ENCODE results near the gene MYO16. TPM values are rescaled to one million over a fixed set of nuclear protein-coding genes. Genes with fewer than 3 reads are reported as not detected.
"Not testable (repeated sequence)": the region's sequence is repeated elsewhere in the genome, so short reads cannot be mapped to it uniquely, and the experiment has no call there.

MYO16 gene
- total RNA-seq, 1 donor from 2014 or later, result not detected

DNA sequence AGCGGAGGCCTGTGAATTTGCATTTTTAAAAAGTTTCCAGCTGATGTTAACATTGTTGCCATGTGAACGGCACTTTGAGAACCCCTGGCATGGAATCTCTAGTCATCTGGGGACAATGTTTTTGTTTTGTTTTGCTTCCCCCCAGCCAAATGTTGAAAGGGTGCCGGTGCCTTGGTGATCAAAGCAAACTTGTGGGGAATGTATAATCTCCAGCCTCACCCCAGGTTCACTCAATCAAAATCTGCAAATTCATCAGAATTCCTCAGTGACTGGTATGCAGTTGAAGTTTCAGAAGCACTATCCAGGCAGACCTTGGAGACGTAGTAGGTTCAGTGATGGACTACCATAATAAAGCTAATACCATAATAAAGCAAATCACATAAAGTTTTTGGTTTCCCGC is 428.7 kb downstream of the MYO16 start:
- DNase-seq (ENCODE audit: low spot score), result no peak

DNA sequence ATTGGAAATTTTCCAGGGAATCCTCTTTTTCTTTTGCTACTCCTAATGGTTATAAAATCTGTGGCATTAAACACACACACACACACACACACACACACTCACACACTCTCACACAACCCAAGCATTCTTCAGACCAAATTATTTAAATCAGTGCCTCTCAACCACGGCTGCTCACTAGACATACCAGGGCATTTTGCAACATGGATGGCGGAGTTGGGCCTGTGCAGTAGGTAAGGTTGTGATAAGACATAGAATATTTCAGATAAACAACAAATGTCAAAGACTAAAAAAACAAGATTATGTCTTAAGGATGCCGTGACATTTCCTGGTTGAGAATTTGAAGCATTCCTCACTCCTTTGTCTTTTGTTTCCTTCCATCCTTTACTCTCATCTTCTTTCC is 443.1 kb downstream of the MYO16 start:
- DNase-seq (ENCODE audit: low spot score), result no peak

- DNase-seq (ENCODE audit: low spot score), result no peak
Observed at GRCh38 chr13:109074436-109074835, 445.0 kb downstream of the MYO16 start.

DNA sequence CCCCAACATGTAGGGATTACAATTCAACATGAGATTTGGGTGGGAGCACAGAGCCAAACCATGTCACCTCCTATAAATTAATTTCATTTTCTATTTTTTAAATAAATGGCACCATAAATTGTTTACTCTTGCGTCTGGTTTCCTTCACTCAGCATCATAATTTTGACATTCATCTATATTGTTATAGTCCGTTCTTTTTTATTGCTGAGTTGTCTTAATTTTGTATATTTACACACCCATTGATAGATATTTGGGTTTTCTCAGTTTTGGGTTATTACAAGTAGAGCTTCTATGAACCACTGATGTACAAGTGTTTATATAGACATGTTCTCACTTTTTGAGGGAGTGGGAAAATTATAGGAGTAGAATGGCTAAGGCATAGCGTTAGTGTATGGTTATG is 445.4 kb downstream of the MYO16 start:
- no peak for DNase-seq (ENCODE audit: low spot score)

- no peak for DNase-seq (ENCODE audit: low spot score)
Observed at GRCh38 chr13:109087916-109088623, 458.7 kb downstream of the MYO16 start.

DNA sequence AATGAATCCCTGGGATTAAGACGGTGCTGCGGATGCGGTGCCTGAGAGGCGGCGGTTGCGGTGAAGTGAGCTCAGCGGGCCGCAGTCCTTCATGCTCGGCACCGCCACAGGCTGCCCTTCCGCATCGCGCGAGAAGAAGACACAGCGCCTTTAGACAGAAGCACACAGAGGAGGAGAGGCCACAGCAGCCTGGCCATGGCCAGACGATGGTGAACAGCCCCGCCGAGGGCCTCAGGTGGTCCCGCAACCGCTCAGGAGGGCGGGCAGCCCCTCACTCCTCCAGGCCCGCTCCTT is 459.2 kb downstream of the MYO16 start:
- no peak for DNase-seq (ENCODE audit: low spot score)

- no peak for DNase-seq (ENCODE audit: low spot score)
Observed at GRCh38 chr13:109090796-109091195, 461.4 kb downstream of the MYO16 start.

GRCh38 chr13:109091249-109091648 is 461.8 kb downstream of the MYO16 start:
- DNase-seq (ENCODE audit: low spot score), result no peak

- not testable (repeated sequence) for DNase-seq (ENCODE audit: low spot score)
Observed at GRCh38 chr13:109092186-109092585, 462.8 kb downstream of the MYO16 start.

GRCh38 chr13:109093998-109094397 is 464.6 kb downstream of the MYO16 start:
- DNase-seq (ENCODE audit: low spot score), result no peak

GRCh38 chr13:109095126-109095525 is 465.7 kb downstream of the MYO16 start:
- DNase-seq (ENCODE audit: low spot score), result no peak

DNA sequence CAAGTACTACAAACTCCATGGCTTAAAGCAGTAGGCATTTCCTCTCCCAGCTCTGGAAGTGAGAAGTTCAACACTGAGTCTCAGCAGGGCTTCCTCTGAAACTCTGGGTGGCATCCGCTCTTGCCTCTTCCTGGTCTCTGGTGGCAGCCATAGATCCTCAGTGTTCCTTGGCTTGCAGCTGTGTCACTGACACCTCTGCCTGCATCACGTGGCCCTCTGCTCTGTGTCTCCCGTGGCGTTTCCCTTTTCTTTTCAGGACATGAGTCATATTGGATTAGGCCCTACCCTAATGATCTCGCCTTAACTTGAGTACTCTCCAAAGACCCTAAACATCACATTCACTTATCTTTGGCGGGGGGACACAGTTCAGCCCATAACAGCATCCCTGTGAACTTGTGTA is 466.7 kb downstream of the MYO16 start:
- DNase-seq (ENCODE audit: low spot score), result no peak

- no peak for DNase-seq (ENCODE audit: low spot score)
Observed at GRCh38 chr13:109100705-109101304, 471.4 kb downstream of the MYO16 start.

DNA sequence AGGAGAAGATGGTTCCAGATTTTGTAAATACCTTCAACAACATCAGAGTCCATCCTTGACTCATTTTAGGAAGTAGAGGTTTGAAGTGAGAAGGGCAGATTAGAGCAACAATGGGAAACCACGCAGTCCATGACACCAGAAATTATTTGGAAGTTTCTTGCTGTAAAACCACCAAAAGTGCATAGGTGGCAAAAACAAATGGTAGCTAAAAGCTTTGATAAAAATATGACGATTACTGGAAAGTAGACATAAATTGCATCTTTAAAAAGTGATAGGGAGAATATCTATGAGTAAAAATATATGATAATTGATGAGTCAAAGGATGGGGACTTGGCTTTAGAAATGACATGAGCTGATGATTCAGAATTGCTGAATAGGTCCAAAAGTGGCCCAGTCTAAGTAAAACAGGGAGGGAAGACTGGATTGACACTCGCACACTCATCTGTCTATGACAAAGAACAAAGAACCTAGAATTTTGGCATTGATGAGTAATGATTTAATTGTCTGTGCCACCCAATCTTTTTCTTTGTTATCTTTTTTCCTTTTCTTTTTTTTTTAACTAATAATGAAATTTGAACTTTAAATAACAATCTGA is 472.2 kb downstream of the MYO16 start:
- DNase-seq (ENCODE audit: low spot score), result no peak

DNA sequence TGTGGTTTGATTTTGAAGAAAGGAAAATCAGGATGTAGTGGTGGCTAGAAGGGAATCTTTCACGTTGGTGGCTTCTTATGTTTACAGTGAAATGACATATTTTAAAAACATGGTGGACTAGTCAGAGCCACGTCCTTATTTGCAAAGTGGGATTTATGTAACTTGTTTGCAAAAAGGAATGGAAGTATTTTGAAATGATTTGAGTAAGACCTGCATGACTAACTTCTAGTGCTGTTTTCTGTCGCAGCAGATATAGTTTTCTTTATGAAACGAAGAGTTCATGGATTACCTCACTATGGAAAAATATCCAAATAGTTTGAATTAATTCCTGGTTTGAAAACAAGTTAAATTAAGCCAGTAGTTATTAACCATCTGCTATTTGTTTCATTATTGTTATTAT is 476.5 kb downstream of the MYO16 start:
- no peak for DNase-seq (ENCODE audit: low spot score)

GRCh38 chr13:109110159-109110558 is 480.7 kb downstream of the MYO16 start:
- no peak for DNase-seq (ENCODE audit: low spot score)

- no peak for DNase-seq (ENCODE audit: low spot score)
Observed at GRCh38 chr13:109111141-109111540, 481.7 kb downstream of the MYO16 start.

- DNase-seq (ENCODE audit: low spot score), result no peak
Observed at GRCh38 chr13:109113427-109113826, 484.0 kb downstream of the MYO16 start.

DNA sequence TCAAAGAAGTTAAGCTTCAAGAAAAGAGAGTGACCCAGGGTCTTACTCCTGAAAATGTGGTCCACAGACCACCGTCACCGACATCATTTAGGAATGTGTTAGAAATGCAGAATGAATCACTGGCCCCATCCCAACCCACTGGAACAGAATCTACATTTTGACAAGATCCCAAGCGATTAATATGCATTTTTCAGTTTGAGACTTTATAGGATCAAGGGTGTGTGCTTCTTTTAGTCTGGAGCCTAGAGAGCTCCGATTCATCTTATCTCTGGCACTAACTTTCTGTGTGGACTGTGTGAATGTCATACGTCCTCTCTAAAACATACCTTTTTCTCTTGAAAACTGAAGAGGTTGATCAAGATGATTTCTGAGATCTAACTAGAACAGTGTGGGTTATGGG is 484.8 kb downstream of the MYO16 start:
- DNase-seq (ENCODE audit: low spot score), result no peak

GRCh38 chr13:109114991-109115390 is 485.6 kb downstream of the MYO16 start:
- no peak for DNase-seq (ENCODE audit: low spot score)

- DNase-seq (ENCODE audit: low spot score), result no peak
Observed at GRCh38 chr13:109118521-109118920, 489.1 kb downstream of the MYO16 start.

DNA sequence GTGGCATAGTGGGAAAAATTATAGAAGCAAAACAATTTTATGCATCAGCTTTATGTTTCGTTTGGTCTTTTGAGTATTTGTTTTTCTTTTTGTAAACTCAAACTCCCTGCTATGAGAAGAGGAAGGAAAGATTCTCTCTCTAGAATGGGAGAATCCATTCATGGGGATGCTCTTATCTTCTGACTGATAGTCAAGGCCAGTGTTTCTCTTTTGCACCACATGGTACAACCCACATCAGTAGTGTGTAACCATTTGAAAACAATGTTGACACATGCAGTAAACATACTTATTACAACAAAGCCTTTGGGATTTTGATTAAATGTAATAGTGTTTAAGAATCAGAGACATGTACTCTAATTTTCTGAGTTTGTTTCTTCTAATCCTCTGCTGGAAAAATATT is 490.5 kb downstream of the MYO16 start:
- DNase-seq (ENCODE audit: low spot score), result no peak

DNA sequence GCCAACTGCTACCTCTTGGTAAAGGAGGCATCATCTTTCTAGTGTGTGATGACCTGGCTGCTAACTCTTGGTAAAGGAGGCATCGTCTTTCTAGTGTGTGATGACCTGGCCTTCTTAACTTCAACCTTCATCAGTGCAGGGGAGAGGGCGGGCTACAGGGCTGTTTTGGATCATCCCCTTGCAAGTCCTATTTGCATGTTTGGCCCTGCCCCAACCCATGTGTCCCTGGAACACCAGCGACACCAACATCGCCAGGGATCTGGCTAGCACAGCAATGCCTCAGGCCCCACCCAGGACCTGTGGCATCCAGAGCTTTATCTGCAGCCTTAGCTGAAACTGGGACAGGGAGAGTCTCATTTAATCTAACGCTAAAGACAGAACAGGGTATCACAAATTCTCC is 492.4 kb downstream of the MYO16 start:
- no peak for DNase-seq (ENCODE audit: low spot score)

DNA sequence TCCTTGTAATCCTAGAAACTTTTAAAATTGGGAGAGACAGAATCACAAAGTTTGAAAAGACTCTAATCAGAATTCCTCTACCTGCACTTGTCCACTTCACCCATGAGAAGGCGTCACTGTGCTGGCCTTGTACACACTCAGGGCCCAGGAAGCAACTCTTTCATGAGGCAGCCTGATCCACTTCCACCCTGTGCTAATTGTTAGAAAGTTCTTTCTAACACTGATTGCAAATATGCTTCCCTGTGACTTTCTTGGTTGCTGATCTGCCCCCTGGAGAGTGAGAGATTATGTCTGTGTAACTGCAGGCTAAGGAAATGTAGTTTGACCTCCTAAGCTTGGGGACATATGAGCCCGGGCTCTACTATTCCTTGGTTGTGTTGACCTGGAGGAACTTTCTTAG is 494.6 kb downstream of the MYO16 start:
- DNase-seq (ENCODE audit: low spot score), result no peak

All from ureter (tissue), 1 donor.